SH-SY5Y (cell line): Measurements from ENCODE around the gene ABI1.

ENCODE experiments used
- GATA2 ChIP-seq: IDR thresholded peaks from 2 replicates; pipeline ENCODE4 v1.6.1; 2011; ENCODE audit warnings: mild to moderate bottlenecking, low read depth, low read length
- GATA3 ChIP-seq: IDR thresholded peaks from 2 replicates; pipeline ENCODE4 v1.6.1; 2011; ENCODE audit warnings: low read depth, mild to moderate bottlenecking, low read length, moderate library complexity

ABI1 gene

GRCh38 chr10:26860443-26861204 lies at the start of gene ABI1:
Gene ABI1 (minus strand): TSS chr10:26860958. CDS start chr10:26860863, 95 bp downstream.
- TF ChIP-seq GATA3 = no peak
- no peak for TF ChIP-seq GATA2

DNA sequence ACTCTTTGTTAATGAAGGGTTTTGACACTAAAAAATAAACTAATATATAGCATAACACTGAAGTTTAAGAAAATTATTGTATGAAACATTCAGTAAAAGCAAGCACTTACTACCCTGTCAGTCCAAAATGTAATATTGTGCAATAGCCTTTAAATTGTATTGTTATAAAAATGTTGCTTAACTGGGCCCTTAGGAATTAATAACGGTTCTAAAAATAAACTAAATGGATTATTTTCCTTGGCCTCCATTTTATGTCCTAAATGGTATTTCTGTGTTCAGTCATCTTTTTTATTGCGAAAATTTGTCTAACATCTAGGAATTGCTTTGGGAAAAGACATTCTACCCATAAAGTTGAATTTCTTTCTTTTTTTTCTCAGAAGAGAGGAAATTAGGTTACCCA lies 49.0 kb upstream of the ABI1 start:
- TF ChIP-seq GATA3 (no peak), GATA2 (no peak)

DNA sequence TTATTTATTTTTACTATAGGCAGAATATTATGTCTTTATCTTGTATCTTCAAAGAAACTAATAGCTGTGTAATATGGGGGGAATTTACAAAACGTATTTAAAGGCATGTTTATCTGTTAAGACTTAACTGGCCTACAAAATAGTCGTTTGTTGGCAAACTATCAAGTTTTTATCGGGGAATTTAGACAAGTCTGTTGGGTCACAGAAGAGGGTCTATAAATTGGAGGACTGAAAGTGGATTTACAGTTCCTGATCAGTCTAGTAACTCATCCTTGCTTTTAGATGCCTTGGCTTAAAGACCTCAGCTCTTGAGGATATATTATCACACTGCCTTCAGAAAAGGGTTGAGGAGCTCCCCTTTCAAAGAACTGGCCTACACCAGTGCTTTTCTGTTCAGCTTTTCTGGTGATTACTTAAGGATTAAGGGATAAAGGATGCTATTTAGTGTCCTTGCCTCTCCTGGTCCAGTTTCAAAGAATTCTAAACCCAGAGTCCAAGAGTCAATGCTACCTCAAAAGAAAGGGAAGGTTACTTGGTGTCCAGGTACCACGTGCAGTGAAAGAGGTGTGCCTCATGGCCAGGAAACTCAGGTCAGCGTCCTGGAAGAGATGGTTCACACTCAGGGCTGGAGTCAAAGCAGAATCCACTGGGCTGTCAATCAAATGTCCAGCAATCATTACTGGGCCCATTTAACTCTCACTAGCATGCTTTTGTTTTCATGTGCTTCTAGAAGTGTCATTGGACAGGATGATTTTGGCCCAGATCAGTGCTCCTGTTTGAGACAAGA lies 42.9 kb upstream of the ABI1 start:
- TF ChIP-seq GATA2 (no peak), GATA3 (no peak)

DNA sequence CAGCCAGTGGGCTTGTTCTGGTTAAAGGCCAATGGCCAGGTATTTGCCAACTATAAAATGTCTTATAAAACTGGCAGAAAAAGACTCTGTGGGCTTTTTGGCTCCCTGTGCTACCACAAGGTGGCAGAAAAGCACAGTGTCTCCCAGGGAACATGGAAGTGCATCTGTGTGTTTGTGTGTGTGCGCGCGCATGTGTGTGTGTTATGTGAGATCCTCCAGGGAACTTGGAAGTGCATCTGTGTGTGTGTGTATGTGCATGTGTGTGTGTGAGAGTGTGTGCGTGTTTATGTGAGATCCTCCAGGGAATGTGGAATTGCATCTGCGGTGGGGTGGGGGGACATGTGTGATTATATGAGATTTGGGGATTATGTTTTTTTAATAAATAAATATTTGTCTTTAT lies 30.2 kb upstream of the ABI1 start:
- no peak for TF ChIP-seq GATA2
- TF ChIP-seq GATA3 = no peak

- no peak for TF ChIP-seq GATA3
Observed at GRCh38 chr10:26887611-26888215, 27.0 kb upstream of the ABI1 start.

- TF ChIP-seq GATA2 (no peak), GATA3 (no peak)
Observed at GRCh38 chr10:26881600-26882331, 21.0 kb upstream of the ABI1 start.

GRCh38 chr10:26879744-26880143 lies 19.0 kb upstream of the ABI1 start:
- TF ChIP-seq GATA3 = no peak
- no peak for TF ChIP-seq GATA2

GRCh38 chr10:26870766-26871165 lies 10.0 kb upstream of the ABI1 start:
- no peak for TF ChIP-seq GATA2
- TF ChIP-seq GATA3 = no peak

GRCh38 chr10:26869528-26869927 lies 8.8 kb upstream of the ABI1 start:
- TF ChIP-seq GATA3 (no peak), GATA2 (no peak)

DNA sequence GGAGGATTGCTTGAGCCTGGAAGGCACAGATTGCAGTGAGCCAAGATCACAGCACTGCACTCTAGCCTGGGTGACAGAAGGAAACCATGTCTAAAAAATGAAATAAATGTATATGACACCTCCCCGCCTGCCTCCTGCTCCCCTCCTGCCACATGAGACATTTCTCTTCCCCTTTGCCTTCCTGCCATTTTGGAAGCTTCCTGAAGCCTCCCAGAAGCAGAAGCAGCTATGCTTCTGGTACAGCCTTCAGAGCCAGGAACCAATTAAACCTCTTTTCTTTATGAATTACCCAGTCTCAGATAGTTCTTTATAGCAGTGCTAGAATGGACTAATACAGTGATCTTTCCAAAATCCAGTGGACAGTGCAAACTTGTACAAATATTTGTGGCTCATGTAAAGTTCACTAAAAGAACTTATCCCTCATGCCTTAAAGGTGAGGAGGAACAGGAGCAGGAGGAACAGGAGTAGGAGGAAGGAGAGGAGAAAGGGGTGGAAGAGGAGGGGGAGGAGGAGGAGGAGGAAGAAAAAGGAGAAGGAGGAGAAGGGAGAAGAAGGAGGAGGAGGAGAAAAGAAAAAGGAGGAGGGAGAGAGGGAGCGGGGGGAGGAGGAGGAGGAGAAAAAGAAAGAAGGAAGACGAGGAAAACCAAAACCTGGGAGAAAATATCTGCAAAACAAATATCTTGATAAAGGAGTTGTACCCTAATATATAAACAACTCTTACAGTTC lies 2.8 kb upstream of the ABI1 start:
- TF ChIP-seq GATA3 (no peak), GATA2 (no peak)

- TF ChIP-seq GATA2 = no peak
- TF ChIP-seq GATA3 = no peak
Observed at GRCh38 chr10:26861205-26861998, 644 bp upstream of the ABI1 start.

GRCh38 chr10:26860102-26860442 lies 686 bp downstream of the ABI1 start:
- TF ChIP-seq GATA2 = no peak
- no peak for TF ChIP-seq GATA3
